ENCODE measurements around the gene XG. TPM values are rescaled to one million over a fixed set of nuclear protein-coding genes. Genes with fewer than 3 reads are reported as not detected.

XG gene
- total RNA-seq, 1 donor from 2014 or later, result 0.65 TPM

- DNase-seq (ENCODE audit: low spot score), result no peak
- intact Hi-C loops (cut with micrococcal nuclease), result no loop called here
- Mint-ChIP-seq H3K4me3 (no peak overlapping the region), H3K9me3 (no peaks in the 10 kb centered on the region), H3K36me3 (ENCODE audit: low read depth) (peaks cover 2% of the 10 kb centered on the region), H3K4me1 (ENCODE audit: low read depth) (no peaks in the 10 kb centered on the region), H3K27me3 (ENCODE audit: insufficient read depth) (peaks cover 4% of the 10 kb centered on the region), H3K27ac (no peak overlapping the region)
Measured at GRCh38 chrX:2819345-2820135, 67.7 kb downstream of the XG start.

DNA sequence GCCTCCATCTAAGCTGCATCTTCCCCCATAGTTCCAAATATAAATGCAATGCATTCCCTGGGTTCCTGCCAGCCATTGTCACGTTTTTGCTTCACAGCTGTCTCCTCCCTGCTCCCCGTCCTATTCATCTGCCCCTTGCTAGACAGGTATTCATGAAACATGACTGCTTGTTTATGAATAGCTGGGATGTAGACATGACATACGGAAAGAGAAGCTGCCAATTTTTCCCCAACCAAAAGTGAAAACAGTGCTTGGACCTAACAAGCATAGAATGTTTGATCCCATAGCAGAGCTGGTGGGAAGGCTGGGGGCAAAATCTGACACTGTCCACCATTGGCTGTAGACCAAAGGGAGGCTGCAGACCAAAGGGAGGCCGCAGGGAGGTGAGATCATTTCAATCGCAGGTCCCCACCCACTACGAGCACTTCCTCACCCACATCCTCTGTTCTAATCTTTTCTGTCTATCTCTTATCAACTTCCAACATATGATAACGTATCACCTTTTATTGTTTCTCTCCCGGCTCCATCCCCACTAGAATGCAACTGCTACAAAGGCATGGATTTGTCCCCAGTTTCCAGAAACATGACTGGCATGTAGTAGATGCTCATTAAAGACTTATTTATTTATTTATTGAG lies 68.4 kb downstream of the XG start:
- no peaks in the 10 kb centered on the region for H3K4me1 Mint-ChIP-seq (ENCODE audit: low read depth)
- no peaks in the 10 kb centered on the region for H3K9me3 Mint-ChIP-seq
- H3K27me3 Mint-ChIP-seq (ENCODE audit: insufficient read depth), result peaks cover 4% of the 10 kb centered on the region
- intact Hi-C loops (cut with micrococcal nuclease), result no loop called here
- no peak for DNase-seq (ENCODE audit: low spot score)
- peaks cover 2% of the 10 kb centered on the region for H3K36me3 Mint-ChIP-seq (ENCODE audit: low read depth)
- H3K4me3 Mint-ChIP-seq, result no peak overlapping the region
- H3K27ac Mint-ChIP-seq, result no peak overlapping the region

DNA sequence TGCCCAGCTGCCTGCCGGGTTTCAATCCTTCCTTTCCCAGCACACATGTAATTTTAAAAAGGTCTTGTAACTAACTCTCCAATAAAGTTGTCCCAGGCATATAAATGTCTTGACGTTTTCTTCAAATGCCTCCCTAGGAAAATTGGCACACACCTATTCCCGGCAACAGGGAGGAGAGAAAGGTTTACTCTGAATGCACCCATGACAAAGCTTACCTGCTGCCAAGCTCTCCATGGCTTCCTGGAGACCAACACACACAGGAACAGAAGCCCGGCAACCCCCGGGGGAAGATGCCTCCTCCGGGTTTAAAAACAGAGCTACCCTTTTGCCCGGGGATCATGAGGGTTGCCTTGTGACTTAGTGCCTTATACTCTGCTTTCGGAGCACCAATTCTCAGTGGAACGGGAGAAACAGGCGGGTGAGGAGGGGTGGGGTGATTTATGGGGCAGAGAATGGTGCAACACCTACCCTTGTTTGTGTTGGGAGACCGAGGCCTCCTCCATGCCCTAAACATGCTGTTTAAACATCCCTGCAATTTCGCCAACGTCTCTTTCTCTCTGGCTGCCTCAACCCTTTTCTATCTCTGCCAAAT lies 72.1 kb downstream of the XG start:
- intact Hi-C loops (cut with micrococcal nuclease), result no loop called here
- Mint-ChIP-seq H3K4me1 (ENCODE audit: low read depth) (no peaks in the 10 kb centered on the region), H3K4me3 (no peak overlapping the region), H3K9me3 (no peaks in the 10 kb centered on the region), H3K27me3 (ENCODE audit: insufficient read depth) (no peaks in the 10 kb centered on the region), H3K36me3 (ENCODE audit: low read depth) (peaks cover 2% of the 10 kb centered on the region), H3K27ac (no peak overlapping the region)
- no peak for DNase-seq (ENCODE audit: low spot score)

DNA sequence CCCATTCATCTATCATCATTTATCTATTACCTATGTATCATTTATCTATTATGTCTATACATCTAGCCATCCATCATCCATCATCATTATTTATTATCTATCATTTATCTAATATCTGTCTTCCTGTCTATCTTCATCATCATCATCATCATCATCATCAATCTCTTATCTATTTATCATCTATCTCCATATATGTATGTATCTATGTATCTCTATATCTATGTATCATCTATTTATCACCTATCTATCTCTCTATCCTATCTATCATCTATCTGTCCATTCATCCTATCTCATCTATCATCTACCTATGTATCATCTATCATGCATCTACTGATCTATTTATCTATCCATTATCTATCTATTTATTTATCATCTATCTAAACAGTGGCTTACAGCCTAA lies 73.0 kb downstream of the XG start:
- no peaks in the 10 kb centered on the region for H3K4me1 Mint-ChIP-seq (ENCODE audit: low read depth)
- intact Hi-C loops (cut with micrococcal nuclease), result no loop called here
- H3K4me3 Mint-ChIP-seq, result no peak overlapping the region
- no peaks in the 10 kb centered on the region for H3K9me3 Mint-ChIP-seq
- no peak for DNase-seq (ENCODE audit: low spot score)
- H3K27me3 Mint-ChIP-seq (ENCODE audit: insufficient read depth), result no peaks in the 10 kb centered on the region
- H3K27ac Mint-ChIP-seq, result no peak overlapping the region
- peaks cover 2% of the 10 kb centered on the region for H3K36me3 Mint-ChIP-seq (ENCODE audit: low read depth)

- DNase-seq (ENCODE audit: low spot score), result no peak
- no peaks in the 10 kb centered on the region for H3K9me3 Mint-ChIP-seq
- no peaks in the 10 kb centered on the region for H3K36me3 Mint-ChIP-seq (ENCODE audit: low read depth)
- no peaks in the 10 kb centered on the region for H3K4me1 Mint-ChIP-seq (ENCODE audit: low read depth)
- intact Hi-C loops (cut with micrococcal nuclease), result no loop called here
- H3K4me3 Mint-ChIP-seq, result no peak within 1 kb of the TSS
- H3K27me3 Mint-ChIP-seq (ENCODE audit: insufficient read depth), result peaks cover 7% of the 10 kb centered on the region
- no peak within 1 kb of the TSS for H3K27ac Mint-ChIP-seq
Measured at GRCh38 chrX:2828344-2828958, 76.6 kb downstream of the XG start, which contains the start of gene GYG2. TSS of gene GYG2 (plus strand) at chrX:2828930. CDS start at chrX:2830189, 1,259 bp downstream.

DNA sequence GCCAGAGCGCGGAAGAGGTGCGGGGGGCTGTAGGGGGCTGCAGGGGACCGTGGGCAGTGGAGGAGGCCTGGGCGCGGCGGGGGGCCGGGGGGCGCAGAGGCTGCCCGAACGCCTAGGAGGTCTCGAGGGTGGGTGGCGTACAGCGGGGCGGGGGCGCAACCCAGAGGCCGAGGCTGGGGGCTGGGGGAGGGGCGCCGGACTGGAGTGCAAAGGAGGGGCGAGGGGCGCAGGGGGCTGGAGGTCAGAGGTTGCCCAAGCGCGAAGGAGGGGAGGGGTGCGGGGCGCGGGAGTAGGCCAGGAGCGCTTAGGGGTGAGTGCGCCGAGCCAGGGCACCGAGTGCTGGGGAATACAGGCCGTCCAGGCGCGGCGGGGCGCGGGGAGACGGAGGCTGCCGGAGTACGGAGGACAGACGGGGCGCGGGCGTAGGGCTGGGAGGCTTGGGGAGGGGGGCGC lies 77.1 kb downstream of the XG start:
- Mint-ChIP-seq H3K9me3 (no peaks in the 10 kb centered on the region), H3K4me1 (ENCODE audit: low read depth) (no peaks in the 10 kb centered on the region), H3K27ac (no peak overlapping the region), H3K27me3 (ENCODE audit: insufficient read depth) (peaks cover 7% of the 10 kb centered on the region), H3K4me3 (no peak overlapping the region), H3K36me3 (ENCODE audit: low read depth) (no peaks in the 10 kb centered on the region)
- intact Hi-C loops (cut with micrococcal nuclease), result no loop called here
- no peak for DNase-seq (ENCODE audit: low spot score)

GRCh38 chrX:2829469-2830246 lies 77.8 kb downstream of the XG start:
- DNase-seq (ENCODE audit: low spot score), result no peak
- intact Hi-C loops (cut with micrococcal nuclease), result no loop called here
- peaks cover 7% of the 10 kb centered on the region for H3K27me3 Mint-ChIP-seq (ENCODE audit: insufficient read depth)
- no peaks in the 10 kb centered on the region for H3K36me3 Mint-ChIP-seq (ENCODE audit: low read depth)
- no peaks in the 10 kb centered on the region for H3K4me1 Mint-ChIP-seq (ENCODE audit: low read depth)
- no peaks in the 10 kb centered on the region for H3K9me3 Mint-ChIP-seq
- H3K4me3 Mint-ChIP-seq, result no peak overlapping the region
- no peak overlapping the region for H3K27ac Mint-ChIP-seq

GRCh38 chrX:2831471-2832228 lies 79.8 kb downstream of the XG start:
- Mint-ChIP-seq H3K4me1 (ENCODE audit: low read depth) (no peaks in the 10 kb centered on the region), H3K9me3 (peaks cover 4% of the 10 kb centered on the region), H3K4me3 (no peak overlapping the region), H3K36me3 (ENCODE audit: low read depth) (no peaks in the 10 kb centered on the region), H3K27ac (no peak overlapping the region), H3K27me3 (ENCODE audit: insufficient read depth) (peaks cover 7% of the 10 kb centered on the region)
- intact Hi-C loops (cut with micrococcal nuclease), result no loop called here
- no peak for DNase-seq (ENCODE audit: low spot score)

DNA sequence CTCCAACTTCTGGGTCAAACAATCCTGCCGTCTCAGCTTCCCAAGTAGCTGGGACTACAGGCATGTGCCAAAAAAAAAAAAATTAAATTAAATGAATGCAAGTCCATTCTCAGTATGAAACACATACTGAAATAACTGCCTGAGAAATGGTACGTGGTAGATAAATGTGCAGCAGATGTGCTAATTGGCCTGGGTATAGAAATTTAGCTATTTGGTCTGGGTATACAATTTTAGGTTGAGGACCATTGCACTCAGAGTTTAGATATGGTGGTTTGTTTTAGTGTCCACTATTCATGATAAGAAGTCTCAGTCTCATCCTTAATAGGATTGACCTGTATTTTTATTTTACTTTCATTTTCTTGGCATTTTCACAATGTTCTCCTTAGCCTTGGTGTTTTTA lies 86.1 kb downstream of the XG start:
- Mint-ChIP-seq H3K9me3 (peaks cover 28% of the 10 kb centered on the region), H3K27me3 (ENCODE audit: insufficient read depth) (no peaks in the 10 kb centered on the region), H3K4me1 (ENCODE audit: low read depth) (no peaks in the 10 kb centered on the region), H3K4me3 (no peak overlapping the region), H3K36me3 (ENCODE audit: low read depth) (no peaks in the 10 kb centered on the region), H3K27ac (no peak overlapping the region)
- intact Hi-C loops (cut with micrococcal nuclease), result no loop called here
- DNase-seq (ENCODE audit: low spot score), result no peak

- peaks cover 25% of the 10 kb centered on the region for H3K9me3 Mint-ChIP-seq
- H3K27me3 Mint-ChIP-seq (ENCODE audit: insufficient read depth), result no peaks in the 10 kb centered on the region
- no peaks in the 10 kb centered on the region for H3K4me1 Mint-ChIP-seq (ENCODE audit: low read depth)
- no peak for DNase-seq (ENCODE audit: low spot score)
- intact Hi-C loops (cut with micrococcal nuclease), result no loop called here
- H3K27ac Mint-ChIP-seq, result no peak overlapping the region
- H3K36me3 Mint-ChIP-seq (ENCODE audit: low read depth), result no peaks in the 10 kb centered on the region
- no peak overlapping the region for H3K4me3 Mint-ChIP-seq
Measured at GRCh38 chrX:2840961-2841360, 89.1 kb downstream of the XG start.

DNA sequence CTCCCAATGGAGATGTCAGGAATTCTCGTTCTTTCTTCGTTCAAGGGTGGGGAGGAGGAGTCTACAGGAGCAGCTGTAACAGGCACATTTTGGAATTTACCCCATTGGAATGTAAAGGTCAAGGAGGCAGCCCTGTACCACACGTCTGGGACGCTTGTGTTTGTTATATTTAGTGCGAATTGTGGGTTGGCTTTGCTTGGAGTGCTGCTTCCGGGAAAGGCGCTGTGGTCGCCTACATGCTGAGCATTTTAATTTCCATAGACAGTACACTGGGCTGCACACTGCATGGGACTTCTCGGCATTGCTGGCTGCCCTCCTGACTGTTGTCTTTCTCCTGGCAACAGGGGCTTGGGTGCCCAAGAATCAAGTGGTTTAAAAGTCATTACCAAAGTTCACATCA lies 89.7 kb downstream of the XG start:
- Mint-ChIP-seq H3K27me3 (ENCODE audit: insufficient read depth) (no peaks in the 10 kb centered on the region), H3K9me3 (peaks cover 25% of the 10 kb centered on the region), H3K4me3 (no peak overlapping the region), H3K4me1 (ENCODE audit: low read depth) (no peaks in the 10 kb centered on the region), H3K27ac (no peak overlapping the region), H3K36me3 (ENCODE audit: low read depth) (no peaks in the 10 kb centered on the region)
- intact Hi-C loops (cut with micrococcal nuclease), result no loop called here
- no peak for DNase-seq (ENCODE audit: low spot score)

- no peak for DNase-seq (ENCODE audit: low spot score)
- intact Hi-C loops (cut with micrococcal nuclease), result no loop called here
- no peaks in the 10 kb centered on the region for H3K9me3 Mint-ChIP-seq
- H3K4me1 Mint-ChIP-seq (ENCODE audit: low read depth), result no peaks in the 10 kb centered on the region
- no peaks in the 10 kb centered on the region for H3K27me3 Mint-ChIP-seq (ENCODE audit: insufficient read depth)
- H3K36me3 Mint-ChIP-seq (ENCODE audit: low read depth), result no peaks in the 10 kb centered on the region
- no peak overlapping the region for H3K4me3 Mint-ChIP-seq
- H3K27ac Mint-ChIP-seq, result no peak overlapping the region
Measured at GRCh38 chrX:2846992-2847391, 95.2 kb downstream of the XG start.

All from activated T-helper 1 cell treated with anti-CD3 and anti-CD28 coated beads, Interleukin-12 subunit alpha, Interleukin-12 subunit beta, Interleukin-2, Interleukin-4 antibody, amounts not matched to agents 30 ng/mL and 10 ng/mL and 1 ng/mL, durations not matched to agents 14 hours and 24 hours and 36 hours (primary cell).